Stomach (tissue), 4 donors: ENCODE measurements around the gene DPYD.

Experiments used
- CTCF ChIP-seq, 7 experiments: fragments of 450-650 bp in 4 of 7; fragments of 200-600 bp in 3 of 7; sonication (generic) in 3 of 7; IDR thresholded peaks; one replicate each; pipeline ENCODE4 v1.5.1; 2016 to 2019; ENCODE audit warnings: antibody characterized with exemption in 7 of 7, control low read depth in 2 of 7, mild to moderate bottlenecking in 1 of 7
- POLR2A ChIP-seq, 4 donors: fragments of 450-650 bp; IDR thresholded peaks; one replicate each; pipeline ENCODE4 v1.6.1; 2016; ENCODE audit warnings: antibody characterized with exemption in 4 of 4, control low read depth in 2 of 4, mild to moderate bottlenecking in 1 of 4, moderate library complexity in 1 of 4
- POLR2AphosphoS5 ChIP-seq, 3 donors: sonication (generic); formaldehyde crosslinking; IDR thresholded peaks; one replicate each; pipeline ENCODE4 v1.6.1; 2016; ENCODE audit warnings: antibody characterized with exemption in 3 of 3

DNA sequence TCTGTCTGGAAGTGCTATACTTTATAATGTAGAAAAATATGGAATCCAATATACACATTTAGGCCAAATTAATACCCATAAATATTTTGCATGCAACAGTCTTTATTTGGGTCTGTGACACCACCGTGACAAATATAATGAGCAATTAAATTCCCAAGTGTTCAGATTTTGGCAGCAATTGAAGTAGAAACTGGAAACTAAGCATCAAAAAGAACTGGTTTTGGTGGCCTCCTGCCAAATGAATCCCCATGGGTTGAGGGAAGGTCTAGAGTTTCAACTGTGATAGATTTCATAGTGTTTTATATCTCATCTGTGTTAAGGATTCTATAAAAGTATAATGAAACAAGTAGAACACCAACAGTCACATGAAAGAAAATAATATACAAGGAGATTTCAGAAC, 88.4 kb downstream of the DPYD start:
- no peak for TF ChIP-seq CTCF (IDR thresholded peaks at IDR 0.05)
- TF ChIP-seq POLR2A (IDR thresholded peaks at IDR 0.05) = no peak
- TF ChIP-seq POLR2AphosphoS5 (IDR thresholded peaks at IDR 0.05) = no peak
